ENCODE measurements around the gene CADM1.

- no peak for TF ChIP-seq YY1 (IDR thresholded peaks at IDR 0.05)
- no peak for TF ChIP-seq CTCF (IDR thresholded peaks at IDR 0.05; ENCODE audit: low read depth, low read length, missing input control)
Measured at GRCh38 chr11:115480611-115481010, 23.6 kb downstream of the CADM1 start.

Measured in liver (tissue), 2 donors.